GM12878 (cell line): ENCODE measurements around the gene MARVELD3. TPM values are rescaled to one million over a fixed set of nuclear protein-coding genes. Genes with fewer than 3 reads are reported as not detected.
"Not testable (repeated sequence)": the region's sequence is repeated elsewhere in the genome, so short reads cannot be mapped to it uniquely, and the experiment has no call there.

Experiments used
- ATAC-seq: fragments of 200-7000 bp; cut with Tn5 transposase; 3 replicates; pipeline ENCODE4 v1.9.1; 2020; ENCODE audit warnings: mild to moderate bottlenecking, moderate library complexity
- BruUV-seq: library from RNA; stranded (reverse); fragments of 400-500 nt; replicated peaks from 2 replicates; lab custom pipeline; 2021; lab: Mats Ljungman, UMichigan
- CTCF ChIA-PET: fragments of 300-600 bp; sonication (Branson Sonifier 250); formaldehyde crosslinking; extraction: SDS; loops from one replicate; lab custom pipeline; 2021; ENCODE audit warnings: inconsistent platforms; lab: Yijun Ruan, JAX
- POLR2A ChIA-PET: fragments of 350-600 bp; formaldehyde crosslinking; extraction: SDS; loops from one replicate; lab custom pipeline; 2021; ENCODE audit warnings: inconsistent platforms; lab: Charles Lee
- RAD21 ChIA-PET: fragments of 300-600 bp; sonication (Branson Sonifier 250); formaldehyde crosslinking; loops from one replicate; lab custom pipeline; 2023; ENCODE audit warnings: antibody characterized with exemption; ENCODE audit not compliant: unreplicated experiment; lab: Charles Lee
- SMC1A ChIA-PET: fragments of 300-600 bp; sonication (Branson Sonifier 250); formaldehyde crosslinking; loops from one replicate; lab custom pipeline; 2023; ENCODE audit not compliant: unreplicated experiment, uncharacterized antibody; lab: Charles Lee
- DNase-seq: peaks from one replicate; pipeline ENCODE4 v3.0.0-alpha.2; 2011; ENCODE audit warnings: low read depth, low spot score
- FAIRE-seq: peaks from 3 replicates; lab custom pipeline; 2011; peaks lifted over from hg19 to GRCh38; lab: Jason Lieb, UNC
- H2AFZ ChIP-seq: 2 replicates; pipeline ENCODE4 v1.6.0; 2011; ENCODE audit warnings: low read depth, low read length, control low read depth; ENCODE audit not compliant: control insufficient read depth
- H3K27ac ChIP-seq: 2 replicates; pipeline ENCODE4 v1.5.1; 2011; ENCODE audit warnings: control low read depth; ENCODE audit not compliant: control insufficient read depth, insufficient read depth
- H3K27me3 ChIP-seq, 2 experiments: replicated peaks in 1 of 2; 2 replicates each; pipeline versions ENCODE4 v1.6.0 to v1.6.1; 2011; ENCODE audit warnings: low read length in 1 of 2; ENCODE audit not compliant: control insufficient read depth in 2 of 2, insufficient read depth in 2 of 2
- H3K36me3 ChIP-seq, 2 experiments: 2 replicates each; pipeline ENCODE4 v1.5.1; 2011; ENCODE audit warnings: low read length in 1 of 2; ENCODE audit not compliant: control insufficient read depth in 2 of 2, insufficient read depth in 2 of 2
- H3K4me1 ChIP-seq: 2 replicates; pipeline ENCODE4 v1.6.1; 2011; ENCODE audit warnings: mild to moderate bottlenecking, low read length, moderate library complexity, mixed read lengths; ENCODE audit not compliant: control insufficient read depth, insufficient read depth
- H3K4me2 ChIP-seq: 2 replicates; pipeline ENCODE4 v1.6.0; 2011; ENCODE audit warnings: control low read depth; ENCODE audit not compliant: control insufficient read depth, insufficient read depth
- H3K4me3 ChIP-seq: fragments of 200-600 bp; sonication (generic); 2 replicates; pipeline ENCODE4 v1.5.1; 2016
- H3K79me2 ChIP-seq: 2 replicates; pipeline ENCODE4 v1.6.0; 2011; ENCODE audit warnings: low read length; ENCODE audit not compliant: control insufficient read depth, insufficient read depth
- H3K9ac ChIP-seq: 2 replicates; pipeline ENCODE4 v1.8.0; 2011; ENCODE audit warnings: low read length, control low read depth, mixed read lengths; ENCODE audit not compliant: control insufficient read depth, insufficient read depth
- H3K9me3 ChIP-seq: replicated peaks from 3 replicates; pipeline ENCODE4 v1.5.1; 2011; ENCODE audit warnings: mild to moderate bottlenecking, low read length; ENCODE audit not compliant: control insufficient read depth, insufficient read depth
- H4K20me1 ChIP-seq: 2 replicates; pipeline ENCODE4 v1.6.0; 2011; ENCODE audit not compliant: control insufficient read depth, insufficient read depth
- WGBS: methylation state at CpG from one replicate; pipeline ENCODE4 v1.1.6; 2016; ENCODE audit warnings: low lambda C conversion rate; ENCODE audit not compliant: insufficient replicate concordance, insufficient coverage; ENCODE audit errors: missing lambda C conversion rate; 5-methylcytosine and 5-hydroxymethylcytosine counted together
- in situ Hi-C: fragments of 300-500 bp; cut with MboI; formaldehyde crosslinking; loops from 9 replicates; pipeline ENCODE4 v1.14.3; 2018; ENCODE audit warnings: mixed read lengths
- intact Hi-C: fragments of 100-400 bp; cut with micrococcal nuclease; formaldehyde crosslinking; loops from one replicate; pipeline ENCODE4 v1.14.2; 2022; ENCODE audit not compliant: unreplicated experiment
- polyA plus RNA-seq, 11 experiments: library from polyadenylated mRNA; depleted of rRNA in 4 of 11; unstranded in 6 of 11; stranded (reverse) in 5 of 11; fragments of >200 nt; fragmentation: Nextera tagmentation in 4 of 11; fragmentation: Illumina TruSeq in 1 of 11; extraction: Ambion mirVana in 4 of 11; extraction: Trizol in 1 of 11; gene quantifications; 1 replicate in 1 of 11; 2 replicates in 10 of 11; pipeline versions ENCODE4 v1.2.1 to v1.2.3, GENCODE V29; 2011 to 2016; ENCODE audit warnings: inconsistent platforms in 2 of 11, missing spikeins in 2 of 11, low read depth in 1 of 11
- total RNA-seq, 4 experiments: library from RNA; depleted of rRNA in 3 of 4; stranded (reverse); fragments of >200 nt in 3 of 4; fragmentation: Illumina TruSeq in 1 of 4; extraction: Trizol in 1 of 4; gene quantifications; 2 replicates each; pipeline versions ENCODE4 v1.2.1 to v1.2.3, GENCODE V29; 2013 to 2021

Gene MARVELD3
- total and polyA plus RNA-seq, 10 of the 15 experiments (the other 5 are each of a cell fraction or from before 2014, with no cell fraction given): 0.03 to 0.18 (median 0.09) TPM; not detected in 4

DNA sequence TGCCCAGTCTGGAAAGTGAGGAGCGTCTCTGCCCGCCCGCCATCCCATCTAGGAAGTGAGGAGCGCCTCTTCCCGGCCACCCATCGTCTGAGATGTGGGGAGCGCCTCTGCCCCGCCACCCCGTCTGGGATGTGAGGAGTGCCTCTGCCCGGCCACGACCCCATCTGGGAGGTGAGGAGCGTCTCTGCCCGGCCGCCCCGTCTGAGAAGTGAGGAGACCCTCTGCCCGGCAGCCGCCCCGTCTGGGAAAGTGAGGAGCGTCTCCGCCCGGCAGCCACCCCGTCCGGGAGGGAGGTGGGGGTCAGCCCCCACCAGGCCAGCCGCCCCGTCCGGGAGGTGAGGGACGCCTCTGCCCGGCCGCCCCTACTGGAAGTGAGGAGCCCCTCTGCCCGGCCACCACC is 36.6 kb upstream of the MARVELD3 start:
- H3K27me3 ChIP-seq, in situ Hi-C loops, H3K36me3 ChIP-seq, H3K4me3 ChIP-seq, BruUV-seq, H3K9me3 ChIP-seq, H2AFZ ChIP-seq, intact Hi-C loops, H3K9ac ChIP-seq, H3K4me2 ChIP-seq, DNase-seq, RAD21 ChIA-PET, H3K4me1 ChIP-seq, ATAC-seq, SMC1A ChIA-PET, FAIRE-seq, POLR2A ChIA-PET, H4K20me1 ChIP-seq, H3K27ac ChIP-seq, H3K79me2 ChIP-seq, CTCF ChIA-PET: not testable (repeated sequence)
- WGBS: 83% methylated on average over 27 of the region's 30 CpGs

DNA sequence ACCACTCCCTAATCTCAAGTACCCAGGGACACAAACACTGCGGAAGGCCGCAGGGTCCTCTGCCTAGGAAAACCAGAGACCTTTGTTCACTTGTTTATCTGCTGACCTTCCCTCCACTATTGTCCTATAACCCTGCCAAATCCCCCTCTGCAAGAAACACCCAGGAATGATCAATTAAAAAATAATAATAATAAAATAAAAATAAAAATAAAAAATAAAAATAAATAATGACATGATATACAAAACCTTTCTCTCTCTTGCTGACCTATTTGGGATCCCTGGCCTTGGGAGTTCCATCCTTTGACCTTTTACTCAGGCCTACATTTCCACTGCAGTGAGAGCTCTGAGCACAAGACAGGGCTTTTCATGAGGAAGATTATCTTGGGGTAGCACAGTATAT is 35.9 kb upstream of the MARVELD3 start:
- H3K9ac ChIP-seq, H3K9me3 ChIP-seq, H2AFZ ChIP-seq, H3K79me2 ChIP-seq, in situ Hi-C loops, H3K4me3 ChIP-seq, H3K36me3 ChIP-seq, H3K27ac ChIP-seq, H4K20me1 ChIP-seq, ATAC-seq, BruUV-seq, SMC1A ChIA-PET, intact Hi-C loops, FAIRE-seq, POLR2A ChIA-PET, H3K27me3 ChIP-seq, CTCF ChIA-PET, DNase-seq, RAD21 ChIA-PET, H3K4me1 ChIP-seq, H3K4me2 ChIP-seq: not testable (repeated sequence)
- no CpG with 5 or more reads among the region's 2 CpGs for WGBS
